Adrenal gland (tissue), 12 donors: ENCODE data around the gene PTPRN2. TPM values are rescaled to one million over a fixed set of nuclear protein-coding genes. Genes with fewer than 3 reads are reported as not detected.

ENCODE experiments used
- DNase-seq, 7 donors: peaks; one replicate each; pipeline ENCODE4 v3.0.0-alpha.2; 2019 to 2020
- H3K27ac ChIP-seq, 5 donors: fragments of 200-600 bp; sonication (generic) in 4 of 5; 1 replicate in 3 of 5; 2 replicates in 2 of 5; pipeline versions ENCODE4 v1.5.1 to v1.8.0; 2016 to 2020; ENCODE audit warnings: mild to moderate bottlenecking in 1 of 5
- H3K27me3 ChIP-seq: fragments of 200-600 bp; 2 replicates; pipeline ENCODE4 v1.8.0; 2021
- H3K36me3 ChIP-seq, 2 donors: fragments of 200-600 bp; replicated peaks in 1 of 2; 1 replicate in 1 of 2; 2 replicates in 1 of 2; pipeline versions ENCODE4 v1.5.1 to v1.8.0; 2018 to 2022
- H3K4me1 ChIP-seq, 2 donors: fragments of 200-600 bp; replicated peaks in 1 of 2; 1 replicate in 1 of 2; 2 replicates in 1 of 2; pipeline versions ENCODE4 v1.5.1 to v1.8.0; 2018 to 2021
- H3K4me3 ChIP-seq, 4 donors: fragments of 200-600 bp; sonication (generic) in 3 of 4; one replicate each; pipeline ENCODE4 v1.5.1; 2016 to 2018
- H3K9me3 ChIP-seq, 3 donors: fragments of 200-600 bp; sonication (generic) in 1 of 3; replicated peaks in 1 of 3; 1 replicate in 2 of 3; 2 replicates in 1 of 3; pipeline versions ENCODE4 v1.5.1 to v1.8.0; 2016 to 2021
- POLR2A ChIP-seq, 2 donors: fragments of 450-650 bp; IDR thresholded peaks; one replicate each; pipeline ENCODE4 v1.6.1; 2017; ENCODE audit warnings: antibody characterized with exemption in 2 of 2, mild to moderate bottlenecking in 2 of 2, moderate library complexity in 1 of 2
- WGBS, 4 donors: extraction: QIAGEN DNeasy Blood & Tissue Kit in 2 of 4; methylation state at CpG; one replicate each; pipeline versions ENCODE4 v1.1.5 to v1.1.7; 2013 to 2017; 5-methylcytosine and 5-hydroxymethylcytosine counted together
- intact Hi-C, 2 donors: fragments of 100-400 bp; cut with DNase I; formaldehyde crosslinking; loops; one replicate each; pipeline versions ENCODE4 v1.14.1 to v1.15.0; 2022 to 2023
- polyA plus RNA-seq, 3 donors: library from polyadenylated mRNA; stranded (reverse); fragments of 200-250 nt in 2 of 3; fragments of 350-450 nt in 1 of 3; fragmentation: Illumina TruSeq in 1 of 3; extraction: RNeasy Lipid Tissue Mini Kit (QIAGEN cat#74804) in 1 of 3; gene quantifications; one replicate each; pipeline ENCODE4 v1.2.3, GENCODE V29; 2013 to 2014
- total RNA-seq, 9 donors: library from RNA; depleted of rRNA in 4 of 9; stranded (reverse); fragments of >200 nt in 4 of 9; fragments of 120-200 nt in 1 of 9; fragmentation: NEBNext Ultra II Directional in 1 of 9; extraction: Animal tissue kit (Norgen Biotek cat#: 25700) in 1 of 9; gene quantifications; one replicate each; pipeline versions ENCODE4 v1.1.0 to v1.2.4, GENCODE V29; 2013 to 2023
- TF ChIP-seq, protein P1 (sequence below), 6 experiments: fragments of 450-650 bp in 4 of 6; fragments of 200-600 bp in 2 of 6; sonication (generic) in 1 of 6; IDR thresholded peaks; 1 replicate in 5 of 6; 2 replicates in 1 of 6; pipeline versions ENCODE4 v1.5.1 to v1.8.0; 2016 to 2021; ENCODE audit warnings: antibody characterized with exemption in 6 of 6, mild to moderate bottlenecking in 2 of 6, moderate library complexity in 1 of 6
- donor health status: healthy with polysubstance abuse.
- donor health status: Bipolar disorder and iron deficiency.
- donor health status: DM: yes; HTN: yes; CAD: no.
- donor health status: DM: no; HTN: no; CAD: no.
- donor health status: DM: no; HTN: no; CAD: no.
- donor health status: DM: yes; HTN: yes; CAD: no.

Gene PTPRN2
- total and polyA plus RNA-seq, 12 donors = 2.2 to 16.2 (median 3.4) TPM

DNA sequence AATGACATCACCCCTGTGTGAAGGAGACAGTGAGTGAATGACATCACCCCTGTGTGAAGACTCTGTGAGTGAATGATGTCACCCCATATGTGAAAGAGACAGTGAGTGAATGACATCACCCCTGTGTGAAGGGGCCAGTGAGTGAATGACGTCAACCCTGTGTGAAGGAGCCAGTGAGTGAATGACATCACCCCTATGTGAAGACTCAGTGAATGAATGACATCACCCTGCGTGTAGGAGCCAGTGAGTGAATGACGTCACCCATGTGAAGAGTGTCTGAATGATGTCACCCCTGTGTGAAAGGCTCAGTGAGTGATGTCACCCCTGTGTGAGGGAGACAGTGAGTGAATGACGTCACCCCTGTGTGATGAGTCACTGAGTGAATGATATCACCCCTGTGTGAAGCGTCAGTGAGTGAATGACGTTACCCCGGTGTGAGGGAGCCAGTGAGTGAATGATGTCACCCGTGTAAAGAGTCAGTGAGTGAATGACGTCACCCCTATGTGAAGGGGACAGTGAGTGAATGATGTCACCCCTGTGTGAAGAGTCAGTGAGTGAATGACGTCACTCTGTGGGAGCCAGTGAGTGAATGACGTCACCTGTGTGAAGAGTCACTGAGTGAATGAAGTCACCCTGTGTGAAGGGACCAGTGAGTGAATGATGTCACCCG, 478.1 kb downstream of the PTPRN2 start:
- no peaks in the 10 kb centered on the region for H3K27me3 ChIP-seq
- intact Hi-C loops = no loop called here
- H3K36me3 ChIP-seq = no peaks in the 10 kb centered on the region
- 72 to 83% (median 79%) methylated on average over 12 of the region's 12 CpGs for WGBS, 4 donors
- no peak overlapping the region for H3K4me3 ChIP-seq
- H3K4me1 ChIP-seq = no peaks in the 10 kb centered on the region
- TF ChIP-seq, protein P1, sequence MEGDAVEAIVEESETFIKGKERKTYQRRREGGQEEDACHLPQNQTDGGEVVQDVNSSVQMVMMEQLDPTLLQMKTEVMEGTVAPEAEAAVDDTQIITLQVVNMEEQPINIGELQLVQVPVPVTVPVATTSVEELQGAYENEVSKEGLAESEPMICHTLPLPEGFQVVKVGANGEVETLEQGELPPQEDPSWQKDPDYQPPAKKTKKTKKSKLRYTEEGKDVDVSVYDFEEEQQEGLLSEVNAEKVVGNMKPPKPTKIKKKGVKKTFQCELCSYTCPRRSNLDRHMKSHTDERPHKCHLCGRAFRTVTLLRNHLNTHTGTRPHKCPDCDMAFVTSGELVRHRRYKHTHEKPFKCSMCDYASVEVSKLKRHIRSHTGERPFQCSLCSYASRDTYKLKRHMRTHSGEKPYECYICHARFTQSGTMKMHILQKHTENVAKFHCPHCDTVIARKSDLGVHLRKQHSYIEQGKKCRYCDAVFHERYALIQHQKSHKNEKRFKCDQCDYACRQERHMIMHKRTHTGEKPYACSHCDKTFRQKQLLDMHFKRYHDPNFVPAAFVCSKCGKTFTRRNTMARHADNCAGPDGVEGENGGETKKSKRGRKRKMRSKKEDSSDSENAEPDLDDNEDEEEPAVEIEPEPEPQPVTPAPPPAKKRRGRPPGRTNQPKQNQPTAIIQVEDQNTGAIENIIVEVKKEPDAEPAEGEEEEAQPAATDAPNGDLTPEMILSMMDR (IDR thresholded peaks at IDR 0.05) = no peak
- TF ChIP-seq POLR2A (IDR thresholded peaks at IDR 0.05) = no peak
- H3K27ac ChIP-seq = no peak overlapping the region
- DNase-seq = peak in 1 of 7 donors; percentile 41
- no peaks in the 10 kb centered on the region for H3K9me3 ChIP-seq

DNA sequence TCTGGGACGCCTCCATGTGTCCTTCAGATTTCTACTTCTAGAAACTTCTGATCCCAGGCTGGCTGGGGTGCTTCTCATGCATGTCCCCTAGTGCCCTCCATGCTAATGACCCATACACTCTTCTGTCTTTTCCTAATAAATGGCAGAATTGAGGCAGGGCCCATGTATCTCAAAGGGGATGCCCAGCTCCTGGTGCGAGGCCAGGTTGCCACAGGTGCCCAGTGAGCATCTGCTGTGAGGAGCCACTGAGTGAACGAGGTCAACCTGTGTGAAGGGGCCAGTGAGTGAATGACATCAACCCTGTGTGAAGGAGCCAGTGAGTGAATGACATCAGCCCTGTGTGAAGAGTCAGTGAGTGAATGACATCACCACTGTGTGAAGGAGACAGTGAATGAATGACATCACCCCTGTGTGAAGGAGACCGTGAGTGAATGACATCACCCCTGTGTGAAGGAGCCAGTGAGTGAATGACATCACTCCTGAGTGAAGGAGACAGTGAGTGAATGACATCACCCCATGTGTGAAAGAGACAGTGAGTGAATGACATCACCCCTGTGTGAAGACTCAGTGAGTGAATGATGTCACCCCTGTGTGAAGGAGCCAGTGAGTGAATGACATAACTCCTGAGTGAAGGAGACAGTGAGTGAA, 478.9 kb downstream of the PTPRN2 start:
- no peaks in the 10 kb centered on the region for H3K4me1 ChIP-seq
- DNase-seq = peak in 1 of 7 donors; percentile 38
- 67 to 87% (median 76%) methylated on average over 3 to 4 of the region's 4 CpGs for WGBS, 4 donors
- no peak overlapping the region for H3K27ac ChIP-seq
- no peaks in the 10 kb centered on the region for H3K27me3 ChIP-seq
- H3K36me3 ChIP-seq = no peaks in the 10 kb centered on the region
- no peaks in the 10 kb centered on the region for H3K9me3 ChIP-seq
- no peak overlapping the region for H3K4me3 ChIP-seq
- TF ChIP-seq, protein P1 (IDR thresholded peaks at IDR 0.05) = no peak
- no peak for TF ChIP-seq POLR2A (IDR thresholded peaks at IDR 0.05)
- intact Hi-C loops = no loop called here

GRCh38 chr7:158107806-158108205, 479.8 kb downstream of the PTPRN2 start:
- Histone ChIP-seq H3K27me3 (no peaks in the 10 kb centered on the region), H3K4me3 (no peak overlapping the region), H3K4me1 (no peaks in the 10 kb centered on the region), H3K27ac (no peak overlapping the region), H3K36me3 (no peaks in the 10 kb centered on the region), H3K9me3 (no peaks in the 10 kb centered on the region)
- intact Hi-C loops = no loop called here
- WGBS, 4 donors = 67 to 80% (median 74%) methylated on average over 2 of the region's 2 CpGs
- TF ChIP-seq, protein P1 (IDR thresholded peaks at IDR 0.05) = no peak
- peak in 1 of 7 donors; percentile 11 for DNase-seq

- Histone ChIP-seq H3K9me3 (no peaks in the 10 kb centered on the region), H3K27ac (no peak overlapping the region), H3K36me3 (no peaks in the 10 kb centered on the region), H3K4me3 (no peak overlapping the region), H3K4me1 (no peaks in the 10 kb centered on the region), H3K27me3 (no peaks in the 10 kb centered on the region)
- intact Hi-C loops = no loop called here
- DNase-seq = no peak
- TF ChIP-seq POLR2A (IDR thresholded peaks at IDR 0.05) = no peak
- TF ChIP-seq, protein P1 (IDR thresholded peaks at IDR 0.05) = no peak
- WGBS, 4 donors = 66 to 73% (median 70%) methylated on average over 3 of the region's 3 CpGs
These were observed 481.4 kb downstream of the PTPRN2 start for GRCh38 chr7:158106272-158106671.
